ENCODE results near the gene DDT.
A peak's percentile ranks its signal among the peaks of the same experiment; 100 is the strongest.
"Not testable (repeated sequence)": the region's sequence is repeated elsewhere in the genome, so short reads cannot be mapped to it uniquely, and the experiment has no call there.

Gene DDT

GRCh38 chr22:23974345-23974744 lies at the start of gene DDT:
Gene DDT, minus strand, starts transcription at chr22:23974441. Its CDS starts 27 bp downstream, at chr22:23974414.
- not testable (repeated sequence) for DNase-seq (ENCODE audit: low spot score)

- no peak for DNase-seq (ENCODE audit: low spot score)
Measured at GRCh38 chr22:24023204-24023789, 49.1 kb upstream of the DDT start.

GRCh38 chr22:24021304-24021703 lies 47.1 kb upstream of the DDT start:
- DNase-seq (ENCODE audit: low spot score), result no peak

- no peak for DNase-seq (ENCODE audit: low spot score)
Measured at GRCh38 chr22:24016156-24016555, 41.9 kb upstream of the DDT start.

GRCh38 chr22:24011735-24012068 lies 37.5 kb upstream of the DDT start:
- no peak for DNase-seq (ENCODE audit: low spot score)

GRCh38 chr22:24010018-24010391 lies 35.8 kb upstream of the DDT start:
- no peak for DNase-seq (ENCODE audit: low spot score)

- DNase-seq (ENCODE audit: low spot score), result peak; percentile 19
Measured at GRCh38 chr22:24009227-24010017, 35.2 kb upstream of the DDT start.

GRCh38 chr22:24008381-24009226 lies 34.4 kb upstream of the DDT start:
- no peak for DNase-seq (ENCODE audit: low spot score)

- DNase-seq (ENCODE audit: low spot score), result no peak
Measured at GRCh38 chr22:24008022-24008283, 33.7 kb upstream of the DDT start.

GRCh38 chr22:24007253-24008021 lies 33.2 kb upstream of the DDT start:
- DNase-seq (ENCODE audit: low spot score), result no peak

GRCh38 chr22:24006914-24007214 lies 32.6 kb upstream of the DDT start:
- DNase-seq (ENCODE audit: low spot score), result no peak

GRCh38 chr22:24006207-24006913 lies 32.1 kb upstream of the DDT start:
- DNase-seq (ENCODE audit: low spot score), result no peak

GRCh38 chr22:24005201-24005600 lies 31.0 kb upstream of the DDT start, which contains the start of gene GSTT4:
Gene GSTT4, minus strand, starts transcription at chr22:24005453. Its CDS starts 97 bp downstream, at chr22:24005356.
- no peak for DNase-seq (ENCODE audit: low spot score)

GRCh38 chr22:24003887-24004286 lies 29.6 kb upstream of the DDT start:
- no peak for DNase-seq (ENCODE audit: low spot score)

GRCh38 chr22:24002851-24003250 lies 28.6 kb upstream of the DDT start:
- no peak for DNase-seq (ENCODE audit: low spot score)

GRCh38 chr22:24002272-24002671 lies 28.0 kb upstream of the DDT start:
- DNase-seq (ENCODE audit: low spot score), result no peak

GRCh38 chr22:24001314-24001713 lies 27.1 kb upstream of the DDT start:
- no peak for DNase-seq (ENCODE audit: low spot score)

- not testable (repeated sequence) for DNase-seq (ENCODE audit: low spot score)
Measured at GRCh38 chr22:23999779-24000178, 25.5 kb upstream of the DDT start.

GRCh38 chr22:23997092-23997491 lies 22.9 kb upstream of the DDT start:
- DNase-seq (ENCODE audit: low spot score), result no peak

GRCh38 chr22:23993581-23994177 lies 19.4 kb upstream of the DDT start:
- peak; percentile 32 for DNase-seq (ENCODE audit: low spot score)

GRCh38 chr22:23993080-23993479 lies 18.8 kb upstream of the DDT start:
- not testable (repeated sequence) for DNase-seq (ENCODE audit: low spot score)
